GM23248 (cell line): ENCODE data around the gene TRAPPC3. TPM values are rescaled to one million over a fixed set of nuclear protein-coding genes. Genes with fewer than 3 reads are reported as not detected.

Experiments
- DNase-seq: peaks from one replicate; pipeline ENCODE4 v3.0.0-alpha.2; 2015
- H2AFZ ChIP-seq: fragments of 200-600 bp; sonication (generic); 2 replicates; pipeline ENCODE4 v1.6.1; 2016; ENCODE audit warnings: antibody characterized with exemption
- H3F3A ChIP-seq: fragments of 200-600 bp; sonication (generic); 2 replicates; pipeline ENCODE4 v1.6.1; 2016; ENCODE audit warnings: mild to moderate bottlenecking, antibody characterized with exemption, mixed run types; ENCODE audit not compliant: insufficient read depth
- H3K27ac ChIP-seq: fragments of 200-600 bp; sonication (generic); 2 replicates; pipeline ENCODE4 v1.5.1; 2016; ENCODE audit warnings: mild to moderate bottlenecking
- H3K27me3 ChIP-seq: fragments of 200-600 bp; sonication (generic); replicated peaks from 2 replicates; pipeline ENCODE4 v1.6.1; 2016; ENCODE audit warnings: mild to moderate bottlenecking; ENCODE audit not compliant: insufficient read depth
- H3K36me3 ChIP-seq: fragments of 200-600 bp; sonication (generic); 2 replicates; pipeline ENCODE4 v1.6.1; 2016; ENCODE audit warnings: low read depth, mild to moderate bottlenecking
- H3K4me1 ChIP-seq: fragments of 200-600 bp; sonication (generic); 2 replicates; pipeline ENCODE4 v1.6.1; 2016; ENCODE audit warnings: mild to moderate bottlenecking; ENCODE audit not compliant: insufficient read depth
- H3K4me2 ChIP-seq: fragments of 200-600 bp; sonication (generic); one replicate; pipeline ENCODE4 v1.6.1; 2016; ENCODE audit warnings: mild to moderate bottlenecking; ENCODE audit not compliant: unreplicated experiment
- H3K4me3 ChIP-seq: fragments of 200-600 bp; sonication (generic); 2 replicates; pipeline ENCODE4 v1.5.1; 2016; ENCODE audit warnings: mild to moderate bottlenecking
- H3K79me2 ChIP-seq: fragments of 200-600 bp; sonication (generic); 2 replicates; pipeline ENCODE4 v1.6.1; 2016; ENCODE audit warnings: mild to moderate bottlenecking; ENCODE audit not compliant: insufficient read depth
- H3K9ac ChIP-seq: fragments of 200-600 bp; sonication (generic); 2 replicates; pipeline ENCODE4 v1.6.1; 2016; ENCODE audit warnings: mild to moderate bottlenecking
- H3K9me2 ChIP-seq: fragments of 200-600 bp; sonication (generic); 2 replicates; pipeline ENCODE4 v1.6.1; 2016; ENCODE audit warnings: mixed run types, mild to moderate bottlenecking, moderate library complexity; ENCODE audit not compliant: insufficient read depth
- H3K9me3 ChIP-seq: fragments of 200-600 bp; sonication (generic); one replicate; pipeline ENCODE4 v1.6.1; 2017; ENCODE audit warnings: low read depth
- H4K20me1 ChIP-seq: fragments of 200-600 bp; sonication (generic); 2 replicates; pipeline ENCODE4 v1.6.0; 2016; ENCODE audit not compliant: insufficient read depth
- EZH2 ChIP-seq: fragments of 200-600 bp; sonication (generic); IDR thresholded peaks from 2 replicates; pipeline ENCODE4 v1.6.1; 2018; ENCODE audit warnings: antibody characterized with exemption, mild to moderate bottlenecking; ENCODE audit not compliant: insufficient read depth, poor library complexity, severe bottlenecking
- EZH2phosphoT487 ChIP-seq: fragments of 200-600 bp; sonication (generic); IDR thresholded peaks from 2 replicates; pipeline ENCODE4 v1.6.1; 2018; ENCODE audit warnings: antibody characterized with exemption, moderate library complexity, mild to moderate bottlenecking, low read depth; ENCODE audit not compliant: insufficient read depth
- WGBS, 2 experiments: methylation state at CpG; one replicate each; pipeline ENCODE4 v1.1.6; 2015 to 2017; ENCODE audit warnings: low lambda C conversion rate in 2 of 2, low coverage in 1 of 2; ENCODE audit errors: missing lambda C conversion rate in 2 of 2; 5-methylcytosine and 5-hydroxymethylcytosine counted together
- in situ Hi-C: fragments of 300-500 bp; cut with MboI; formaldehyde crosslinking; loops from 2 replicates; pipeline ENCODE4 v1.15.0; 2020
- polyA plus RNA-seq: library from polyadenylated mRNA; unstranded; fragments of >200 nt; fragmentation: Nextera tagmentation; extraction: Ambion mirVana; gene quantifications from 2 replicates; pipeline ENCODE4 v1.2.1, GENCODE V29; 2016
- total RNA-seq: library from RNA; depleted of rRNA; stranded (reverse); fragments of >200 nt; shearing (Covaris generic); gene quantifications from 2 replicates; pipeline ENCODE4 v1.2.3, GENCODE V29; 2014

TRAPPC3 gene
- total and polyA plus RNA-seq, 2 experiments from 2014 or later, result 112 to 134 TPM

- 48 to 60% methylated on average over 5 to 6 of the region's 6 CpGs for WGBS, 2 experiments
- Histone ChIP-seq H3K9me2 (no peaks in the 10 kb centered on the region), H3F3A (peaks cover 18% of the 10 kb centered on the region), H3K9ac (peak overlapping the region; percentile 100), H3K79me2 (peaks cover 49% of the 10 kb centered on the region), H3K27me3 (no peaks in the 10 kb centered on the region), H3K27ac (peak overlapping the region; percentile 89), H2AFZ (peak overlapping the region; percentile 33), H3K36me3 (no peaks in the 10 kb centered on the region), H4K20me1 (no peaks in the 10 kb centered on the region), H3K9me3 (no peaks in the 10 kb centered on the region), H3K4me3 (peak overlapping the region; percentile 93), H3K4me2 (peak overlapping the region; percentile 95), H3K4me1 (peaks cover 49% of the 10 kb centered on the region)
- DNase-seq, result peak; percentile 43
- TF ChIP-seq EZH2phosphoT487 (no peak), EZH2 (no peak)
- in situ Hi-C loops, result no loop called here
Measured at GRCh38 chr1:36154765-36155407, 5.6 kb upstream of the TRAPPC3 start.

GRCh38 chr1:36154335-36154734 lies 5.0 kb upstream of the TRAPPC3 start:
- in situ Hi-C loops, result no loop called here
- Histone ChIP-seq H3K9me2 (no peaks in the 10 kb centered on the region), H3K27me3 (no peaks in the 10 kb centered on the region), H2AFZ (no peak overlapping the region), H3K4me3 (no peak overlapping the region), H3K36me3 (no peaks in the 10 kb centered on the region), H3K27ac (no peak overlapping the region), H3F3A (peaks cover 20% of the 10 kb centered on the region), H4K20me1 (no peaks in the 10 kb centered on the region), H3K4me1 (peaks cover 45% of the 10 kb centered on the region), H3K9me3 (no peaks in the 10 kb centered on the region), H3K9ac (no peak overlapping the region), H3K79me2 (peaks cover 44% of the 10 kb centered on the region), H3K4me2 (no peak overlapping the region)
- WGBS, 2 experiments, result 97 to 98% methylated on average over 6 of the region's 6 CpGs
- no peak for DNase-seq
- no peak for TF ChIP-seq EZH2phosphoT487
- TF ChIP-seq EZH2, result no peak

GRCh38 chr1:36153476-36153875 lies 4.2 kb upstream of the TRAPPC3 start:
- Histone ChIP-seq H3K27me3 (no peaks in the 10 kb centered on the region), H3K4me3 (no peak overlapping the region), H3F3A (peaks cover 20% of the 10 kb centered on the region), H3K79me2 (peaks cover 42% of the 10 kb centered on the region), H3K27ac (no peak overlapping the region), H3K9me3 (no peaks in the 10 kb centered on the region), H3K4me1 (peaks cover 39% of the 10 kb centered on the region), H2AFZ (no peak overlapping the region), H3K36me3 (no peaks in the 10 kb centered on the region), H3K9me2 (no peaks in the 10 kb centered on the region), H3K4me2 (no peak overlapping the region), H3K9ac (no peak overlapping the region), H4K20me1 (no peaks in the 10 kb centered on the region)
- in situ Hi-C loops, result no loop called here
- WGBS, 2 experiments, result 97 to 98% methylated on average over 6 of the region's 6 CpGs
- no peak for DNase-seq
- no peak for TF ChIP-seq EZH2phosphoT487
- TF ChIP-seq EZH2, result no peak

GRCh38 chr1:36151845-36152203 lies 2.5 kb upstream of the TRAPPC3 start:
- WGBS, 2 experiments, result 6 to 15% methylated on average over 3 of the region's 3 CpGs
- H3K4me2 ChIP-seq, result peak overlapping the region; percentile 80
- H2AFZ ChIP-seq, result peak overlapping the region; percentile 68
- no peaks in the 10 kb centered on the region for H4K20me1 ChIP-seq
- no peaks in the 10 kb centered on the region for H3K9me3 ChIP-seq
- in situ Hi-C loops, result no loop called here
- peak; percentile 59 for DNase-seq
- peaks cover 20% of the 10 kb centered on the region for H3F3A ChIP-seq
- peaks cover 42% of the 10 kb centered on the region for H3K79me2 ChIP-seq
- H3K9me2 ChIP-seq, result no peaks in the 10 kb centered on the region
- no peaks in the 10 kb centered on the region for H3K27me3 ChIP-seq
- H3K27ac ChIP-seq, result peak overlapping the region; percentile 99
- no peaks in the 10 kb centered on the region for H3K36me3 ChIP-seq
- H3K4me1 ChIP-seq, result peaks cover 40% of the 10 kb centered on the region
- TF ChIP-seq EZH2phosphoT487 (no peak), EZH2 (no peak)
- peak overlapping the region; percentile 87 for H3K9ac ChIP-seq
- H3K4me3 ChIP-seq, result peak overlapping the region; percentile 44
